ENCODE results near the gene RAP2A. TPM values are rescaled to one million over a fixed set of nuclear protein-coding genes. Genes with fewer than 3 reads are reported as not detected.

The RAP2A gene
- total and polyA plus RNA-seq, 2 donors from 2014 or later = 7.4 to 25.5 TPM

DNA sequence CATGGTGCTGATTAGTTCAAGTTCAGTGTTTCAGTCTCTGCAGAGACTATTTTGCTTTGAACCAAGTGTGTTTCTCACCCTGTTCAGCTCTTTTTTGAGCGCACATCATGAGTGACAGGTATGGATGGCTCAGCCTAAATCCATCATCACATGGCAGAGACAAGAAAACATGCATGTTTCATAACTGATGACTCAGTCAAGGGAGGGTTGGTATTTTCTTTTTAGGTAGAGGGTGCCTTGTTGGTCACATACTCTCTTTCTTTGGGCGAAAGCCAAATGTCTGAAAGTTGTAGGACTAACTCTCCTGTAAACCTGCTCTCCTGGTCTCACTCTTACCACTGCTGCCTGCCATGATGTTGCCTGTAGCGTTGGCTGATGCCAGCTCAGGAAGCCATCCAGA, 48.1 kb upstream of the RAP2A start:
- Histone ChIP-seq H3K27ac (ENCODE audit: low read depth in 2 of 2, low read length in 2 of 2) (no peak overlapping the region), H3K4me1 (ENCODE audit: control insufficient read depth in 2 of 3, insufficient read depth in 2 of 3, low read depth in 1 of 3, low read length in 3 of 3) (no peaks in the 10 kb centered on the region), H3K9me3 (ENCODE audit: control insufficient read depth in 2 of 3, insufficient read depth in 1 of 3, low read length in 3 of 3) (no peaks in the 10 kb centered on the region), H3K36me3 (ENCODE audit: control insufficient read depth in 2 of 3, insufficient read depth in 3 of 3, low read length in 3 of 3) (peaks cover 0 to 7% (median 3%) of the 10 kb centered on the region in 3 donors), H3K9ac (ENCODE audit: low read length in 3 of 3) (no peak overlapping the region), H3K27me3 (ENCODE audit: control insufficient read depth, insufficient read depth, low read length) (no peaks in the 10 kb centered on the region), H3K4me3 (ENCODE audit: low read length in 3 of 3) (no peak overlapping the region)
- TF ChIP-seq, protein P1, sequence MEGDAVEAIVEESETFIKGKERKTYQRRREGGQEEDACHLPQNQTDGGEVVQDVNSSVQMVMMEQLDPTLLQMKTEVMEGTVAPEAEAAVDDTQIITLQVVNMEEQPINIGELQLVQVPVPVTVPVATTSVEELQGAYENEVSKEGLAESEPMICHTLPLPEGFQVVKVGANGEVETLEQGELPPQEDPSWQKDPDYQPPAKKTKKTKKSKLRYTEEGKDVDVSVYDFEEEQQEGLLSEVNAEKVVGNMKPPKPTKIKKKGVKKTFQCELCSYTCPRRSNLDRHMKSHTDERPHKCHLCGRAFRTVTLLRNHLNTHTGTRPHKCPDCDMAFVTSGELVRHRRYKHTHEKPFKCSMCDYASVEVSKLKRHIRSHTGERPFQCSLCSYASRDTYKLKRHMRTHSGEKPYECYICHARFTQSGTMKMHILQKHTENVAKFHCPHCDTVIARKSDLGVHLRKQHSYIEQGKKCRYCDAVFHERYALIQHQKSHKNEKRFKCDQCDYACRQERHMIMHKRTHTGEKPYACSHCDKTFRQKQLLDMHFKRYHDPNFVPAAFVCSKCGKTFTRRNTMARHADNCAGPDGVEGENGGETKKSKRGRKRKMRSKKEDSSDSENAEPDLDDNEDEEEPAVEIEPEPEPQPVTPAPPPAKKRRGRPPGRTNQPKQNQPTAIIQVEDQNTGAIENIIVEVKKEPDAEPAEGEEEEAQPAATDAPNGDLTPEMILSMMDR (IDR thresholded peaks at IDR 0.05; ENCODE audit: borderline replicate concordance, extremely low read depth, insufficient read depth) = no peak
- no peak for DNase-seq
- intact Hi-C loops (cut with DNase I) = no loop called here
- FAIRE-seq = no peak

DNA sequence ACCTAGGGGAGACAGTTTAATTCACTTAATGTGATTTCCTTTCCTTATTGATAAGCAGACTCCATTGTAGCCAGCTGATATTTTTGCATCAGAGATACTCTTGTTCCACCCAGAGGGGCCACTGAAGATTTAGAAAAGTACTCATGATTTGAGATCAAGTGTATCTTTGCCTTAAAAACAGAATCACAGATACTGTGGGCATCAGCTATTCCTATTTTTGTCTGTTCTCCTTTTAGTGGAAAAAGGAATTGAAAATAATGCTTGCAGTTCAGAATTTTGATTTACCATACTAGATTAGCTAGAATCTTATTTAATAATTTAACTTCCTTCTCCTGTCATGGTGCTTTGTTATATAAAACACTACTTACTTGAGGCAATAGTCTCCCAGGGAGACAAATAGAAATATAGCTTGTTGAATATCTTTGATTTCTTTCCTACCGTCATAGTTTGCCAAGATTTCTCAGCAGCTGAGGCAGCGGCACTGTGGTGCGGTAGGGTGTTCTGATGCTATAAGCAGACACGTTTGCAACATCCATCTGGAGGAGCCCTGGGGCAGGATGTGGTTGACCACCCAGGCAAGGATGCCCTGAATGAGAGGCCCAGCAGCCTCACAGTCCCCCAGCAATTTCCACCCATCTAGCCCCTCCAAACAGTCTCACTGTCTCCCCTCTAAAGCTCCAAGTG, 47.0 kb upstream of the RAP2A start:
- no peak for DNase-seq
- H3K4me3 ChIP-seq (ENCODE audit: low read length in 3 of 3) = no peak overlapping the region
- no peaks in the 10 kb centered on the region for H3K4me1 ChIP-seq (ENCODE audit: control insufficient read depth in 2 of 3, insufficient read depth in 2 of 3, low read depth in 1 of 3, low read length in 3 of 3)
- no peaks in the 10 kb centered on the region for H3K27me3 ChIP-seq (ENCODE audit: control insufficient read depth, insufficient read depth, low read length)
- peaks cover 0 to 14% (median 3%) of the 10 kb centered on the region in 3 donors for H3K36me3 ChIP-seq (ENCODE audit: control insufficient read depth in 2 of 3, insufficient read depth in 3 of 3, low read length in 3 of 3)
- intact Hi-C loops (cut with DNase I) = no loop called here
- no peaks in the 10 kb centered on the region for H3K9me3 ChIP-seq (ENCODE audit: control insufficient read depth in 2 of 3, insufficient read depth in 1 of 3, low read length in 3 of 3)
- TF ChIP-seq, protein P1 (IDR thresholded peaks at IDR 0.05; ENCODE audit: borderline replicate concordance, extremely low read depth, insufficient read depth) = no peak
- no peak overlapping the region for H3K27ac ChIP-seq (ENCODE audit: low read depth in 2 of 2, low read length in 2 of 2)
- no peak for FAIRE-seq
- H3K9ac ChIP-seq (ENCODE audit: low read length in 3 of 3) = no peak overlapping the region

DNA sequence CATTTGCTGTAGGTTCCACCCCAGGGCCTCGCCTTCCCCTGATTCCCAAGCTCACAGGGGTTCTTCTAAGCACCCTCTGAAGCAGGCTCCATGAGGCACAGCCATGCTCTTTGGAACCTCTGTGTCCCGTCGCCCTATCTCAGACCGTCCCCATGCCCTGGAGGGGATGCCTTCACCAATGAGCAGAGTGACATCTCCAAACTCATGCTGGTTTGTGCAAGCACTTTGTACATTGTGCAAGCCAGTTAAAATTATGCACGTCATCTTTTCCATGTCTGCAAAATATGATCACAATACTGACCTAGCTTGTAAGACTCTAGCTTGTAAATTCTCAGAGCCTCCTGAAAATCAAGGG, 46.5 kb upstream of the RAP2A start:
- TF ChIP-seq, protein P1 (IDR thresholded peaks at IDR 0.05; ENCODE audit: borderline replicate concordance, extremely low read depth, insufficient read depth) = no peak
- H3K27ac ChIP-seq (ENCODE audit: low read depth in 2 of 2, low read length in 2 of 2) = no peak overlapping the region
- intact Hi-C loops (cut with DNase I) = no loop called here

DNA sequence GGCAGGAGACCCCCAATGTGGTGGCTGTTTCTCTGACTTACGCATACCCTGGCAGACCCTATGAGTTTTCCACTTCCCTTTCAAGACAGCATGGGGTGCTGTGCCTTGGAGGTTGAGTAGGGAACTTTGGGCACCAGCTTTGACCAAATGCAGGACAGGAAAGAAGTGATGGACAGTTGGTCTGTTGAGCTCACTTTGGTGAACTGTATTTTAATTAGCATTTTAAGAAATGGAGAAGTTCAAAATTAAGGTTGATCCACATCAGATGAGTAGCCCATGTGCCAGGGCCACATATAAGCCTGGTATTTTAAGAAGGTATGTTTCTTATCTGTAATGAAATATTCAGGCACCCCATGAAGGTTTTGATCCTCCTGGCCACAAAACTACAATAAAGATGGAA, 46.1 kb upstream of the RAP2A start:
- TF ChIP-seq, protein P1 (IDR thresholded peaks at IDR 0.05; ENCODE audit: borderline replicate concordance, extremely low read depth, insufficient read depth) = no peak
- no peak for FAIRE-seq

More for the DNA sequence above, 46.5 kb upstream of the RAP2A start:
- Histone ChIP-seq H3K9me3 (ENCODE audit: control insufficient read depth in 2 of 3, insufficient read depth in 1 of 3, low read length in 3 of 3) (no peaks in the 10 kb centered on the region), H3K4me3 (ENCODE audit: low read length in 3 of 3) (no peak overlapping the region), H3K9ac (ENCODE audit: low read length in 3 of 3) (no peak overlapping the region), H3K36me3 (ENCODE audit: control insufficient read depth in 2 of 3, insufficient read depth in 3 of 3, low read length in 3 of 3) (peaks cover 0 to 14% (median 3%) of the 10 kb centered on the region in 3 donors), H3K4me1 (ENCODE audit: control insufficient read depth in 2 of 3, insufficient read depth in 2 of 3, low read depth in 1 of 3, low read length in 3 of 3) (no peaks in the 10 kb centered on the region), H3K27me3 (ENCODE audit: control insufficient read depth, insufficient read depth, low read length) (no peaks in the 10 kb centered on the region)
- DNase-seq (no peak), FAIRE-seq (no peak)

More for the DNA sequence above, 46.1 kb upstream of the RAP2A start:
- H3K9ac ChIP-seq (ENCODE audit: low read length in 3 of 3) = no peak overlapping the region
- H3K4me1 ChIP-seq (ENCODE audit: control insufficient read depth in 2 of 3, insufficient read depth in 2 of 3, low read depth in 1 of 3, low read length in 3 of 3) = no peaks in the 10 kb centered on the region
- no peak for DNase-seq
- peaks cover 0 to 14% (median under 1%) of the 10 kb centered on the region in 3 donors for H3K36me3 ChIP-seq (ENCODE audit: control insufficient read depth in 2 of 3, insufficient read depth in 3 of 3, low read length in 3 of 3)
- H3K4me3 ChIP-seq (ENCODE audit: low read length in 3 of 3) = no peak overlapping the region
- no peak overlapping the region for H3K27ac ChIP-seq (ENCODE audit: low read depth in 2 of 2, low read length in 2 of 2)
- intact Hi-C loops (cut with DNase I) = no loop called here
- H3K9me3 ChIP-seq (ENCODE audit: control insufficient read depth in 2 of 3, insufficient read depth in 1 of 3, low read length in 3 of 3) = no peaks in the 10 kb centered on the region
- H3K27me3 ChIP-seq (ENCODE audit: control insufficient read depth, insufficient read depth, low read length) = no peaks in the 10 kb centered on the region
